ENCODE data around the gene SEC22A.
"Not testable (repeated sequence)": the region's sequence is repeated elsewhere in the genome, so short reads cannot be mapped to it uniquely, and the experiment has no call there.

Gene SEC22A

GRCh38 chr3:123180791-123181190 is 21.0 kb upstream of the SEC22A start:
- DNase-seq: no peak

GRCh38 chr3:123186695-123187094 is 15.0 kb upstream of the SEC22A start:
- peak; percentile 45 for DNase-seq

GRCh38 chr3:123188058-123188457 is 13.7 kb upstream of the SEC22A start:
- no peak for DNase-seq

- no peak for DNase-seq
Observed at GRCh38 chr3:123193448-123194101, 8.2 kb upstream of the SEC22A start.

- DNase-seq: peak; percentile 16
Observed at GRCh38 chr3:123194552-123194951, 7.2 kb upstream of the SEC22A start.

- no peak for DNase-seq
Observed at GRCh38 chr3:123198372-123198771, 3.4 kb upstream of the SEC22A start.

GRCh38 chr3:123201223-123201556 is 553 bp upstream of the SEC22A start:
- DNase-seq: no peak

GRCh38 chr3:123202451-123202850 is 708 bp downstream of the SEC22A start:
- DNase-seq: no peak

GRCh38 chr3:123218990-123219389 is 17.2 kb downstream of the SEC22A start:
- no peak for DNase-seq

- DNase-seq: not testable (repeated sequence)
Observed at GRCh38 chr3:123221369-123221768, 19.6 kb downstream of the SEC22A start.

GRCh38 chr3:123225016-123225415 is 23.3 kb downstream of the SEC22A start:
- DNase-seq: no peak

GRCh38 chr3:123226549-123226948 is 24.8 kb downstream of the SEC22A start:
- no peak for DNase-seq

GRCh38 chr3:123229145-123229544 is 27.4 kb downstream of the SEC22A start:
- no peak for DNase-seq

GRCh38 chr3:123236902-123237301 is 35.2 kb downstream of the SEC22A start:
- DNase-seq: no peak

GRCh38 chr3:123239186-123239585 is 37.4 kb downstream of the SEC22A start:
- not testable (repeated sequence) for DNase-seq

GRCh38 chr3:123239756-123240155 is 38.0 kb downstream of the SEC22A start:
- DNase-seq: no peak

- DNase-seq: no peak
Observed at GRCh38 chr3:123244128-123244527, 42.4 kb downstream of the SEC22A start.

- no peak for DNase-seq
Observed at GRCh38 chr3:123246866-123247265, 45.1 kb downstream of the SEC22A start.

GRCh38 chr3:123256256-123256655 is 54.5 kb downstream of the SEC22A start:
- DNase-seq: no peak

- DNase-seq: no peak
Observed at GRCh38 chr3:123258359-123258758, 56.6 kb downstream of the SEC22A start.

- DNase-seq: peak; percentile 64
Observed at GRCh38 chr3:123258811-123259420, 57.2 kb downstream of the SEC22A start.

GRCh38 chr3:123261666-123262065 is 59.9 kb downstream of the SEC22A start:
- no peak for DNase-seq

GRCh38 chr3:123262226-123262625 is 60.5 kb downstream of the SEC22A start:
- DNase-seq: no peak

- no peak for DNase-seq
Observed at GRCh38 chr3:123262868-123263267, 61.1 kb downstream of the SEC22A start.

- DNase-seq: no peak
Observed at GRCh38 chr3:123263941-123264340, 62.2 kb downstream of the SEC22A start.

All from fibroblast of skin of back (primary cell).